ENCODE data around the gene DIAPH3. TPM values are rescaled to one million over a fixed set of nuclear protein-coding genes. Genes with fewer than 3 reads are reported as not detected.

The DIAPH3 gene
- polyA plus RNA-seq, 1 donor from 2014 or later: 0.37 TPM

GRCh38 chr13:59975807-59976435 is 187.8 kb downstream of the DIAPH3 start:
- no peaks in the 10 kb centered on the region for H3F3A ChIP-seq (ENCODE audit: insufficient read depth, low read length, poor library complexity, severe bottlenecking)
- no peak overlapping the region for H3K9ac ChIP-seq (ENCODE audit: low read length)
- H3K9me2 ChIP-seq (ENCODE audit: insufficient read depth, low read length): no peaks in the 10 kb centered on the region
- no peak overlapping the region for H3K4me3 ChIP-seq (ENCODE audit: low read length)
- no peak overlapping the region for H3K27ac ChIP-seq (ENCODE audit: low read length)
- no peaks in the 10 kb centered on the region for H3K9me3 ChIP-seq (ENCODE audit: low read length)
- H3K27me3 ChIP-seq (ENCODE audit: insufficient read depth, low read depth, low read length): no peaks in the 10 kb centered on the region
- TF ChIP-seq MXI1 (conservative IDR thresholded peaks at IDR 0.05; ENCODE audit: poor library complexity, severe bottlenecking) (no peak), POLR2AphosphoS5 (IDR thresholded peaks at IDR 0.05) (no peak), SMC3 (conservative IDR thresholded peaks at IDR 0.05; ENCODE audit: poor library complexity) (no peak), EZH2 (IDR thresholded peaks at IDR 0.05; ENCODE audit: borderline replicate concordance, insufficient read depth, low read length, poor library complexity, severe bottlenecking) (no peak), TAF1 (IDR thresholded peaks at IDR 0.05; ENCODE audit: low read depth) (no peak), EP300 (conservative IDR thresholded peaks at IDR 0.05; ENCODE audit: poor library complexity, severe bottlenecking) (no peak), CTCF (IDR thresholded peaks at IDR 0.05; ENCODE audit: poor library complexity, severe bottlenecking) (no peak), REST (IDR thresholded peaks at IDR 0.05; ENCODE audit: borderline replicate concordance) (no peak), RAD21 (conservative IDR thresholded peaks at IDR 0.05) (no peak)
- no peaks in the 10 kb centered on the region for H4K20me1 ChIP-seq (ENCODE audit: insufficient read depth)
- H3K79me2 ChIP-seq (replicated peaks; ENCODE audit: insufficient read depth, low read length): no peaks in the 10 kb centered on the region
- no peak overlapping the region for H3K4me2 ChIP-seq (ENCODE audit: low read length)
- H3K36me3 ChIP-seq (ENCODE audit: insufficient read depth, low read length): no peaks in the 10 kb centered on the region
- H2AFZ ChIP-seq (ENCODE audit: low read depth, low read length): no peak overlapping the region

GRCh38 chr13:59970847-59971246 is 192.9 kb downstream of the DIAPH3 start:
- H3K27me3 ChIP-seq (ENCODE audit: insufficient read depth, low read depth, low read length): no peaks in the 10 kb centered on the region
- H3K9ac ChIP-seq (ENCODE audit: low read length): no peak overlapping the region
- no peaks in the 10 kb centered on the region for H3K9me3 ChIP-seq (ENCODE audit: low read length)
- H3K4me2 ChIP-seq (ENCODE audit: low read length): no peak overlapping the region
- no peaks in the 10 kb centered on the region for H3F3A ChIP-seq (ENCODE audit: insufficient read depth, low read length, poor library complexity, severe bottlenecking)
- no peaks in the 10 kb centered on the region for H3K36me3 ChIP-seq (ENCODE audit: insufficient read depth, low read length)
- H4K20me1 ChIP-seq (ENCODE audit: insufficient read depth): no peaks in the 10 kb centered on the region
- no peak overlapping the region for H3K27ac ChIP-seq (ENCODE audit: low read length)
- no peaks in the 10 kb centered on the region for H3K9me2 ChIP-seq (ENCODE audit: insufficient read depth, low read length)
- TF ChIP-seq TAF1 (IDR thresholded peaks at IDR 0.05; ENCODE audit: low read depth) (no peak), MXI1 (conservative IDR thresholded peaks at IDR 0.05; ENCODE audit: poor library complexity, severe bottlenecking) (no peak), SMC3 (conservative IDR thresholded peaks at IDR 0.05; ENCODE audit: poor library complexity) (no peak), POLR2AphosphoS5 (IDR thresholded peaks at IDR 0.05) (no peak), RAD21 (conservative IDR thresholded peaks at IDR 0.05) (no peak), REST (IDR thresholded peaks at IDR 0.05; ENCODE audit: borderline replicate concordance) (no peak), EP300 (conservative IDR thresholded peaks at IDR 0.05; ENCODE audit: poor library complexity, severe bottlenecking) (no peak), CTCF (IDR thresholded peaks at IDR 0.05; ENCODE audit: poor library complexity, severe bottlenecking) (no peak), EZH2 (IDR thresholded peaks at IDR 0.05; ENCODE audit: borderline replicate concordance, insufficient read depth, low read length, poor library complexity, severe bottlenecking) (no peak)
- H3K4me3 ChIP-seq (ENCODE audit: low read length): no peak overlapping the region
- no peak overlapping the region for H2AFZ ChIP-seq (ENCODE audit: low read depth, low read length)
- H3K79me2 ChIP-seq (replicated peaks; ENCODE audit: insufficient read depth, low read length): no peaks in the 10 kb centered on the region
